GM21381 (cell line): Measurements from ENCODE around the gene NRG3.

Experiments
- ATAC-seq: cut with Tn5 transposase; IDR thresholded peaks from one replicate; pipeline ENCODE4 v1.9.1; 2021; ENCODE audit warnings: mild to moderate bottlenecking, moderate library complexity; ENCODE audit not compliant: unreplicated experiment

NRG3 gene

GRCh38 chr10:82075605-82076004, 200.6 kb downstream of the NRG3 start:
- no peak for ATAC-seq

GRCh38 chr10:82084496-82084895, 209.5 kb downstream of the NRG3 start:
- no peak for ATAC-seq

- no peak for ATAC-seq
Measured at GRCh38 chr10:82084904-82085303, 209.9 kb downstream of the NRG3 start.

GRCh38 chr10:82089327-82089726, 214.3 kb downstream of the NRG3 start:
- ATAC-seq, result no peak

GRCh38 chr10:82091413-82091812, 216.4 kb downstream of the NRG3 start:
- ATAC-seq, result no peak

- no peak for ATAC-seq
Measured at GRCh38 chr10:82092111-82092510, 217.1 kb downstream of the NRG3 start.

- ATAC-seq, result no peak
Measured at GRCh38 chr10:82124713-82125112, 249.7 kb downstream of the NRG3 start.

GRCh38 chr10:82128527-82128926, 253.5 kb downstream of the NRG3 start:
- ATAC-seq, result no peak

GRCh38 chr10:82136103-82136502, 261.1 kb downstream of the NRG3 start:
- no peak for ATAC-seq

- no peak for ATAC-seq
Measured at GRCh38 chr10:82144153-82144552, 269.2 kb downstream of the NRG3 start.

- no peak for ATAC-seq
Measured at GRCh38 chr10:82148764-82149163, 273.8 kb downstream of the NRG3 start.

GRCh38 chr10:82149674-82150073, 274.7 kb downstream of the NRG3 start:
- ATAC-seq, result no peak

GRCh38 chr10:82150123-82150900, 275.3 kb downstream of the NRG3 start:
- no peak for ATAC-seq

- no peak for ATAC-seq
Measured at GRCh38 chr10:82160307-82160706, 285.3 kb downstream of the NRG3 start.

- ATAC-seq, result no peak
Measured at GRCh38 chr10:82161264-82161663, 286.3 kb downstream of the NRG3 start.

- no peak for ATAC-seq
Measured at GRCh38 chr10:82162549-82163195, 287.7 kb downstream of the NRG3 start.

- ATAC-seq, result no peak
Measured at GRCh38 chr10:82171899-82172298, 296.9 kb downstream of the NRG3 start.

- ATAC-seq, result no peak
Measured at GRCh38 chr10:82176587-82176986, 301.6 kb downstream of the NRG3 start.

GRCh38 chr10:82190432-82191260, 315.7 kb downstream of the NRG3 start:
- no peak for ATAC-seq

- no peak for ATAC-seq
Measured at GRCh38 chr10:82191653-82192052, 316.7 kb downstream of the NRG3 start.

- no peak for ATAC-seq
Measured at GRCh38 chr10:82192665-82193064, 317.7 kb downstream of the NRG3 start.

- ATAC-seq, result no peak
Measured at GRCh38 chr10:82194419-82194818, 319.4 kb downstream of the NRG3 start.
